HG03342 (cell line): ENCODE data around the gene MIAT.
A peak's percentile ranks its signal among the peaks of the same experiment; 100 is the strongest.

Experiments used
- ATAC-seq: cut with Tn5 transposase; IDR thresholded peaks from one replicate; pipeline ENCODE4 v1.9.1; 2021; ENCODE audit warnings: mild to moderate bottlenecking, moderate library complexity; ENCODE audit not compliant: unreplicated experiment

Gene MIAT

GRCh38 chr22:26631282-26631681 lies 26.1 kb upstream of the MIAT start:
- no peak for ATAC-seq

GRCh38 chr22:26632422-26633155 lies 24.8 kb upstream of the MIAT start:
- no peak for ATAC-seq

- no peak for ATAC-seq
Measured at GRCh38 chr22:26634189-26634588, 23.2 kb upstream of the MIAT start.

- ATAC-seq, result no peak
Measured at GRCh38 chr22:26635117-26635516, 22.3 kb upstream of the MIAT start.

GRCh38 chr22:26636296-26636695 lies 21.1 kb upstream of the MIAT start:
- ATAC-seq, result no peak

- no peak for ATAC-seq
Measured at GRCh38 chr22:26642465-26643417, 14.6 kb upstream of the MIAT start.

- no peak for ATAC-seq
Measured at GRCh38 chr22:26643418-26644100, 13.8 kb upstream of the MIAT start.

GRCh38 chr22:26646158-26646557 lies 11.2 kb upstream of the MIAT start:
- no peak for ATAC-seq

GRCh38 chr22:26648011-26648497 lies 9.3 kb upstream of the MIAT start:
- ATAC-seq, result no peak

- ATAC-seq, result no peak
Measured at GRCh38 chr22:26648528-26649388, 8.6 kb upstream of the MIAT start.

GRCh38 chr22:26650722-26651421 lies 6.5 kb upstream of the MIAT start:
- ATAC-seq, result no peak

GRCh38 chr22:26651815-26652214 lies 5.6 kb upstream of the MIAT start:
- ATAC-seq, result no peak

GRCh38 chr22:26658161-26658560 lies 773 bp downstream of the MIAT start:
- ATAC-seq, result no peak

GRCh38 chr22:26658671-26659478 lies 1.5 kb downstream of the MIAT start:
- ATAC-seq, result peak; percentile 63

GRCh38 chr22:26660356-26660755 lies 3.0 kb downstream of the MIAT start:
- no peak for ATAC-seq

- ATAC-seq, result no peak
Measured at GRCh38 chr22:26660961-26661578, 3.7 kb downstream of the MIAT start.

- ATAC-seq, result no peak
Measured at GRCh38 chr22:26662160-26662559, 4.8 kb downstream of the MIAT start.

GRCh38 chr22:26663374-26663923 lies 6.1 kb downstream of the MIAT start:
- ATAC-seq, result no peak
